Panc1 (cell line): Measurements from ENCODE around the gene GOSR1. TPM values are rescaled to one million over a fixed set of nuclear protein-coding genes. Genes with fewer than 3 reads are reported as not detected.
A peak's percentile ranks its signal among the peaks of the same experiment; 100 is the strongest.

Source experiments
- ATAC-seq: fragments of 200-7000 bp; cut with Tn5 transposase; 2 replicates; pipeline ENCODE4 v1.9.1; 2020; ENCODE audit warnings: mild to moderate bottlenecking, moderate library complexity
- Bru-seq: library from RNA; stranded (reverse); fragments of 400-500 nt; gene quantifications from one replicate; lab custom pipeline; 2021; lab: Mats Ljungman, UMichigan
- BruChase-seq, 2 experiments: library from RNA; stranded (reverse); fragments of 400-500 nt; gene quantifications; one replicate each; lab custom pipeline; 2021; lab: Mats Ljungman, UMichigan
- BruUV-seq: library from RNA; stranded (reverse); fragments of 400-500 nt; replicated peaks from 2 replicates; lab custom pipeline; 2021; lab: Mats Ljungman, UMichigan
- CTCF ChIA-PET: fragments of 300-600 bp; sonication (Branson Sonifier 250); formaldehyde crosslinking; loops from one replicate; lab custom pipeline; 2022; ENCODE audit warnings: antibody characterized with exemption; lab: Charles Lee
- POLR2A ChIA-PET: fragments of 300-600 bp; sonication (Branson Sonifier 250); formaldehyde crosslinking; loops from one replicate; lab custom pipeline; 2022; ENCODE audit warnings: antibody characterized with exemption; lab: Charles Lee
- DNase-seq: peaks from one replicate; pipeline ENCODE4 v3.0.0-alpha.2; 2010; ENCODE audit warnings: low read depth, low spot score
- H3K27ac ChIP-seq: 2 replicates; pipeline ENCODE4 v1.5.1; 2011; ENCODE audit warnings: mild to moderate bottlenecking, low read length, inconsistent platforms
- H3K27me3 ChIP-seq: fragments of 200-500 bp; sonication (Bioruptor generic); 2 replicates; pipeline ENCODE4 v1.6.0; 2014; ENCODE audit warnings: low read length, inconsistent platforms; ENCODE audit not compliant: control insufficient read depth, insufficient read depth
- H3K36me3 ChIP-seq: fragments of 200-500 bp; sonication (Bioruptor generic); 2 replicates; pipeline ENCODE4 v1.5.1; 2014; ENCODE audit warnings: inconsistent platforms, mild to moderate bottlenecking, low read length, moderate library complexity; ENCODE audit not compliant: control insufficient read depth, insufficient read depth
- H3K4me1 ChIP-seq: 2 replicates; pipeline ENCODE4 v1.5.1; 2011; ENCODE audit warnings: inconsistent platforms, mild to moderate bottlenecking, low read length, moderate library complexity; ENCODE audit not compliant: control insufficient read depth, insufficient read depth
- H3K4me3 ChIP-seq, 2 experiments: 2 replicates each; pipeline ENCODE4 v1.5.1; 2011 to 2012; ENCODE audit warnings: low read depth in 2 of 2, low read length in 2 of 2, mild to moderate bottlenecking in 2 of 2, inconsistent platforms in 1 of 2, moderate library complexity in 1 of 2
- H3K9me3 ChIP-seq: fragments of 200-500 bp; sonication (Bioruptor generic); 2 replicates; pipeline ENCODE4 v1.5.1; 2014; ENCODE audit warnings: low read depth, mild to moderate bottlenecking, inconsistent platforms, low read length, moderate library complexity; ENCODE audit not compliant: control insufficient read depth, insufficient read depth
- CTCF ChIP-seq: fragments of 450-650 bp; IDR thresholded peaks from 2 replicates; pipeline ENCODE4 v1.5.1; 2017; ENCODE audit warnings: mild to moderate bottlenecking
- POLR2AphosphoS5 ChIP-seq: IDR thresholded peaks from 2 replicates; pipeline ENCODE4 v1.6.1; 2012; ENCODE audit warnings: mild to moderate bottlenecking, low read depth, low read length, moderate library complexity
- REST ChIP-seq, 2 experiments: IDR thresholded peaks; 2 replicates each; pipeline ENCODE4 v1.6.1; 2011 to 2012; ENCODE audit warnings: low read depth in 2 of 2, control low read depth in 1 of 2, low read length in 1 of 2, mild to moderate bottlenecking in 1 of 2, moderate library complexity in 1 of 2; ENCODE audit not compliant: insufficient read depth in 1 of 2
- SIN3A ChIP-seq: IDR thresholded peaks from 2 replicates; pipeline ENCODE4 v1.6.1; 2012; ENCODE audit warnings: low read depth, mild to moderate bottlenecking, low read length, moderate library complexity, borderline replicate concordance; ENCODE audit not compliant: insufficient read depth
- TCF7L2 ChIP-seq: IDR thresholded peaks from 2 replicates; pipeline ENCODE4 v1.6.1; 2011; ENCODE audit warnings: mild to moderate bottlenecking, low read depth, low read length, inconsistent platforms
- in situ Hi-C: cut with HindIII; loops from 2 replicates; pipeline ENCODE4 v1.10.0; 2016; ENCODE audit warnings: low sequenced_read_pairs, low pct_unique_long_range_greater_than_20kb
- intact Hi-C: fragments of 100-400 bp; cut with micrococcal nuclease; formaldehyde crosslinking; loops from one replicate; pipeline ENCODE4 v1.10.0; 2022; ENCODE audit not compliant: unreplicated experiment
- long read RNA-seq: library from polyadenylated mRNA; unstranded; transcript quantifications from one replicate; pipeline ENCODE4 v2.0.0, GENCODE V29; 2021; ENCODE audit not compliant: unreplicated experiment
- polyA plus RNA-seq: library from polyadenylated mRNA; unstranded; fragments of >200 nt; gene quantifications from one replicate; pipeline ENCODE4 v1.2.1, GENCODE V29; 2012; ENCODE audit warnings: missing spikeins; ENCODE audit not compliant: insufficient read length
- total RNA-seq: library from RNA; stranded (reverse); gene quantifications from one replicate; pipeline ENCODE4 v1.2.1, GENCODE V29; 2021; ENCODE audit not compliant: unreplicated experiment

The GOSR1 gene
- 68.0 TPM for total RNA-seq
- 35.4 TPM for polyA plus RNA-seq
- percentile 95 among the genes with signal in this experiment for Bru-seq, nascent RNA
- BruChase-seq, experiment 1, labeled RNA remaining after a 2-hour chase = percentile 94 among the genes with signal in this experiment
- percentile 88 among the genes with signal in this experiment for BruChase-seq, experiment 2, labeled RNA remaining after a 6-hour chase
- long read RNA-seq, full-length matches to known transcripts = 34 of 155 reads
- long read RNA-seq, partial matches to known transcripts = 3 of 155 reads
- long read RNA-seq, other reads (novel, unspliced or antisense) = 118 of 155 reads

GRCh38 chr17:30477083-30477773 is at the start of gene GOSR1:
GOSR1 (plus strand) TSS chr17:30477408; CDS start chr17:30477434, 26 bp downstream.
- intact Hi-C loops (no loop called here), in situ Hi-C loops (no loop called here)
- no TSS peak for BruUV-seq
- Histone ChIP-seq H3K27ac (peak within 1 kb of the TSS; percentile 98), H3K36me3 (peaks cover 12% of the 10 kb centered on the region), H3K9me3 (no peaks in the 10 kb centered on the region), H3K4me3 (peak within 1 kb of the TSS; percentile 88 to 91), H3K27me3 (no peaks in the 10 kb centered on the region), H3K4me1 (peaks cover 11% of the 10 kb centered on the region)
- TF ChIP-seq CTCF (peak; percentile 90), SIN3A (peak; percentile 68; the same call in 1 of the 2 replicates), TCF7L2 (no peak; the same call in 1 of the 2 replicates), POLR2AphosphoS5 (peak; percentile 97), REST (IDR thresholded peaks at IDR 0.05; ENCODE audit: insufficient read depth in 1 of 2, low read depth in 2 of 2, low read length in 1 of 2) (peak in 1 of 2 experiments; percentile 70; a peak in 1 of 4 replicates)
- DNase-seq (peak; percentile 76), ATAC-seq (peak; percentile 100)
- CTCF ChIA-PET = interaction anchor here (0.6 to 0.9 kb wide), 2 partner anchors 23 to 240 kb away, joined by 3 read pairs; no protein-coding TSS in a partner anchor
- POLR2A ChIA-PET = interaction anchor here (0.5 to 1.6 kb wide), 4 partner anchors 70 to 691 kb away, joined by 4 read pairs; no protein-coding TSS in a partner anchor

GRCh38 chr17:30427611-30428010 is 49.6 kb upstream of the GOSR1 start:
- Histone ChIP-seq H3K27me3 (no peaks in the 10 kb centered on the region), H3K36me3 (peaks cover 9% of the 10 kb centered on the region; the same call in 1 of the 2 replicates), H3K9me3 (no peaks in the 10 kb centered on the region), H3K4me3 (no peak overlapping the region), H3K4me1 (no peaks in the 10 kb centered on the region), H3K27ac (no peak overlapping the region)
- ATAC-seq = no peak
- in situ Hi-C loops (no loop called here), intact Hi-C loops (no loop called here)
- no peak for TF ChIP-seq CTCF
- no peak for TF ChIP-seq TCF7L2
- no peak for TF ChIP-seq REST (IDR thresholded peaks at IDR 0.05; ENCODE audit: insufficient read depth in 1 of 2, low read depth in 2 of 2, low read length in 1 of 2)
- TF ChIP-seq POLR2AphosphoS5 = no peak
- TF ChIP-seq SIN3A = no peak
- no peak for DNase-seq
- no TSS peak for BruUV-seq
- POLR2A ChIA-PET = no interaction called here
- CTCF ChIA-PET = no interaction called here
